Activated CD4-positive, alpha-beta T cell treated with anti-CD3 and anti-CD28 coated beads, Interleukin-2, amount 50 U/mL, for 48 hours (primary cell): ENCODE measurements around the gene GUCY2D.

Experiments
- DNase-seq, 2 experiments: peaks; one replicate each; pipeline ENCODE4 v3.0.0-alpha.2; 2020

The GUCY2D gene

DNA sequence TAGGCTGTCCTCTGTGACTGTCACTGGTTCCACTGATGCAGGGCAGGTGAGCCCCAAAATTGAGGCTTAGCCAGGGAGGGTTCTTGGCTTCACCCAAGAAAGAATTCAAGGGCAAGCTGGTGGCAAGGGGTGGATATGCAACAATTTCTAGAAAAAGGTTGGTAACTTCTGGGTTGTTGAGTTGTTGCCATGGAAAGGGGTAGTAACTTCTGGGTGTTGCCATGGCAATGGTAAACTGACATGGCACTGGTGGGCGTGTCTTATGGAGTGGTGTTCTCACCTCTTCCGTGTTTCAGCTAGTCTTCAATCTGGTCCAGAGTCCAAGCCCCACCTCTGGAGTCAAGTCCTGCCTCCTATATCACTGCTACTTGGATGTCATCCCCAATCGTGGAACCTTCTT is 9.5 kb upstream of the GUCY2D start:
- DNase-seq = no peak

DNA sequence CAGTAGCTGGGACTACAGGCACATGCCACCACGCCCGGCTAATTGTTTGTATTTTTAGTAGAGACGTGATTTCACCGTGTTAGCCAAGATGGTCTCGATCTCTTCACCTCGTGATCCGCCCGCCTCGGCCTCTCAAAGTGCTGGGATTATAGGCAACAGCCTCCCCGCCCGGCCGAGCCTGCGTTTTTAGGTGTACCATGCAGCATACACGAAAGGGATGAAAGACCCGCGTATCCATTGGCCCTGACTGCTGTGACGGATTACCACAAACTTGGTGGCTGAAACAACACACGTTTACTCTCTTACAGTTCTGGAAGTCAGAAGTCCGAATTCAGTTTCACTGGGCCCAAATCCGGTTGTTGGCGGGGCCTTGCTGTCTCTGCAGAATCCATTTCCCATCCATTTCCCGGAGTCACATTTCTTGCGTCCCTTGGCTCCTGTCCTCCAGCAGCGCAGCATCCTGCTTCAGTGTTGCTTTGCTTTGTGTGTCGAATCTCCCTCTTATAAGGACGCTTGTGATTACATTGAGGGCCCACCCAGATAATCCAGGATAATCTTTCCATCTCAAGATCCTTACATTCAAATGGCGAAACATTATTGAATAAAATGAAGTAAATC is 8.3 kb upstream of the GUCY2D start:
- no peak for DNase-seq

DNA sequence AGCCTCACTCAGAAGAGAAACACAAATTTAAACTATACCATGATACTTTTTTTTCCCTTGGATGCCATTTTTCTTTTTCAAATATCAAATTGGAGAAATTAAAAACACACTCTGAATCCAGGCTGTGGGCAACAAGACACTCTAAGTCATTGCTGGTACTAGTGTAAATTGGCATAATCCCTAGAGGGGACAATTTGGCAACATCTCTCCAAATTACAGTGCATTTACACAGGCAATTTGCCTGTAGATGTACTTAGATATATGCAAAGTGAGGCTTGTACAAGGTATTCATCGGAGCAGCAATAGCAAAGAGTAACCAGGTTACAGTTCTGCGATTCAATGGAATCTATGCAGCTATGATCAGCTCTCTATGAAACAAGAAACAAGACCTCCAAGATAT is 6.7 kb upstream of the GUCY2D start:
- DNase-seq = no peak

DNA sequence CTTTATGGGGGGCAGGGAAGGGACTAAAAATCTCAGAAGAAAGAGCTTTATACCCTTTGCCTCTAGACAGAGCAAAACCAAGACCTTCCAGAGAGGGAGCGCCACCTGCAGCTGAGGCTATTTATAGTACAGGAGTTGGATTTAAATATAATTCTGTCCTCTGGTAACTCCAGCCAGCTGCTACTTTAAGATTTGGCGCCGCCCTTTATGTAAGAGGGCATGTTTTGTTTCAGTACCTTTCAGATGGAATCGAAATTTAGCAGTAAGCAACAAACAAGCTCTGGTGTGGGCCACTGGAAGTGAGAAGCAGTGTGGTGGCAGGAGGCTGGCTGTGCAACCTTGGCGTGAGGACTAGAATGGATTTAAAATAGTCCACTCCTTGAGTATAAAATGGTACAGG is 5.2 kb upstream of the GUCY2D start:
- DNase-seq = peak; percentile 36 to 47

DNA sequence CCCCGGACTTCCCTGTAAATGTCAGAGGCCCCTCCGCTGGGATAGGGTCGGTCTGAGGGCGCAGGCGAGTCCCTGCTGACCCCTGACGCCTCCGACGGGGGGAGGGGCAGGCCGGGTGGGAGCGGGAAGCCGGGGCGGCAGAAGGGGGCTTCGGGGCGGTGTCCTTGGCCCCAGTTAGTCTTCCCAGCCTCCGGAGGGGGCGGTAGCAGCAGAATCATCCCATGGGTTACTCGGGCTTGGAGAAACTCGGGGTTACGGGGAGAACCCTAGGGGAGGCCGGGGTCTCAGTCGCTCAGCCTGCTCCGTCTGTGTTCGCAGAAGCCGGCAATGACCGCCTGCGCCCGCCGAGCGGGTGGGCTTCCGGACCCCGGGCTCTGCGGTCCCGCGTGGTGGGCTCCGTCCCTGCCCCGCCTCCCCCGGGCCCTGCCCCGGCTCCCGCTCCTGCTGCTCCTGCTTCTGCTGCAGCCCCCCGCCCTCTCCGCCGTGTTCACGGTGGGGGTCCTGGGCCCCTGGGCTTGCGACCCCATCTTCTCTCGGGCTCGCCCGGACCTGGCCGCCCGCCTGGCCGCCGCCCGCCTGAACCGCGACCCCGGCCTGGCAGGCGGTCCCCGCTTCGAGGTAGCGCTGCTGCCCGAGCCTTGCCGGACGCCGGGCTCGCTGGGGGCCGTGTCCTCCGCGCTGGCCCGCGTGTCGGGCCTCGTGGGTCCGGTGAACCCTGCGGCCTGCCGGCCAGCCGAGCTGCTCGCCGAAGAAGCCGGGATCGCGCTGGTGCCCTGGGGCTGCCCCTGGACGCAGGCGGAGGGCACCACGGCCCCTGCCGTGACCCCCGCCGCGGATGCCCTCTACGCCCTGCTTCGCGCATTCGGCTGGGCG is 542 bp downstream of the GUCY2D start:
- DNase-seq = no peak

- no peak for DNase-seq
Observed at GRCh38 chr17:8003594-8004181, 1.3 kb downstream of the GUCY2D start.

DNA sequence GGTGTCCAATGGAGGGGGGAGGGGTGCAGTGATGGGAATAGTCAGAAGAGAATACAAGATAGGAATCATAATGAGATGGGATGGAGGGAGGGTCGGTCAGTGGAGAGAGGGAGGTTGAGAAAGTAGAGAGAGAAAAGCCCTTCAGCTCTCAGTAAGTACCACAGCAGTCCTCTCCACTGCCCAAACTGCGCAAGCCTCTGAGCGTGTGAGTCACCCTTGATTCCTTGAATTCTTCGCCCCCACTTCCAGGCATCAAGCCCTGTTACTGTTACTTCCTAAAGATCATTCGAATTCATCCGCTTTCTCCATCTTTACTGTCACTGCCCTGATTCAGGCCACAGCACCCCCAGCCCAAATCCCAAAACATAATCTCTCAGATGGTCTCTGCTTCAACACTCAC is 2.5 kb downstream of the GUCY2D start:
- no peak for DNase-seq

GRCh38 chr17:8005357-8005756 is 2.9 kb downstream of the GUCY2D start:
- no peak for DNase-seq

- no peak for DNase-seq
Observed at GRCh38 chr17:8005967-8006730, 3.7 kb downstream of the GUCY2D start.

- no peak for DNase-seq
Observed at GRCh38 chr17:8006836-8007680, 4.6 kb downstream of the GUCY2D start.

GRCh38 chr17:8007836-8008235 is 5.4 kb downstream of the GUCY2D start:
- DNase-seq = no peak

- no peak for DNase-seq
Observed at GRCh38 chr17:8012045-8012580, 9.7 kb downstream of the GUCY2D start.

DNA sequence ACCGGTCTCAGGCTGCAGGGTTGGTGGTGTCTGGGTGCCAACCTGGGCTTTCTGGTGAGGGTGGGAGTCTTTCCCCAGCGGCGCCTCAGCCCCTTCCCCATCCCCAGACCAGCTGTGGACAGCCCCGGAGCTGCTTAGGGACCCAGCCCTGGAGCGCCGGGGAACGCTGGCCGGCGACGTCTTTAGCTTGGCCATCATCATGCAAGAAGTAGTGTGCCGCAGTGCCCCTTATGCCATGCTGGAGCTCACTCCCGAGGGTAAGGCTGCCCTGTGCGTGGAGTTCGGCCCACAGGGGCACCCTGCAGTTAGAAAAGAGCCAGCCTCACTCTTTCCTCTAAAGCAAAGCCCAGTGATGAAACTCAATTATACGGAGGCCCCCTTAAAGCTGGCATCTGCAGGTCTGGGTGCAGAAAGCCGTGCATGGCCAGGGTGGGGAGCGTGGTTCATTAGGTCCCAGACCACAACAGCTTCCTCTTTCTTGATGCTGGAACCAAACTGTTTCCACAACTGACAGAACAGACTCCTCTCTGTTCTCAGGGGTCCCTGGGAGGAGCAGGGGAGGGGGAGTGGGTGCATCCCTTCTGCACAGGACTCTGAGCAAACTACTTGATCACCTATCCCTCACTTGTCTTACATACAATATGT is 10.7 kb downstream of the GUCY2D start:
- no peak for DNase-seq

- no peak for DNase-seq
Observed at GRCh38 chr17:8013731-8014557, 11.5 kb downstream of the GUCY2D start.

- DNase-seq = no peak
Observed at GRCh38 chr17:8014558-8014850, 12.1 kb downstream of the GUCY2D start.

DNA sequence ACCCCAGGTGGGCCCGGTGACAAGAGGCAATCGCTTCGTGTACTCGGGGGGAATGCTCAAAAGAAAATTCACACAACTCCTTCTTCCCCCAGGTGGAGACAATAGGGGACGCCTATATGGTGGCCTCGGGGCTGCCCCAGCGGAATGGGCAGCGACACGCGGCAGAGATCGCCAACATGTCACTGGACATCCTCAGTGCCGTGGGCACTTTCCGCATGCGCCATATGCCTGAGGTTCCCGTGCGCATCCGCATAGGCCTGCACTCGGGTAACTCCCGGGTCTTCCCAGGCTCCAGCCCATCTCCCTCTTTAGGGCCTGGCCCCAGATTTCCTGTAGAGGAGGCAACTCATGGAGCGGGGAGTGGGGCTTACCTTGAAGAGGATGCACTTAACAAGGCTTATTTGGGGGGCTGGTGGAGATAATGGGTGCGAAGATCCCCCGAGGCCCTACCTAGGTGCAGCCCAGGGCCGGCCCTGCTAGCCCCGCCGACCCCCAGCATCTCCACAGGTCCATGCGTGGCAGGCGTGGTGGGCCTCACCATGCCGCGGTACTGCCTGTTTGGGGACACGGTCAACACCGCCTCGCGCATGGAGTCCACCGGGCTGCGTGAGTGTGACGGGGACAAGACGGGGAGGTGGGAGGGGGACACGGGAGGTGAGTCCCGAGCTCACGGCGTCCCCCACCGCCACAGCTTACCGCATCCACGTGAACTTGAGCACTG is 13.0 kb downstream of the GUCY2D start:
- DNase-seq = no peak

GRCh38 chr17:8015957-8016631 is 13.7 kb downstream of the GUCY2D start:
- peak; percentile 30 to 51 for DNase-seq

DNA sequence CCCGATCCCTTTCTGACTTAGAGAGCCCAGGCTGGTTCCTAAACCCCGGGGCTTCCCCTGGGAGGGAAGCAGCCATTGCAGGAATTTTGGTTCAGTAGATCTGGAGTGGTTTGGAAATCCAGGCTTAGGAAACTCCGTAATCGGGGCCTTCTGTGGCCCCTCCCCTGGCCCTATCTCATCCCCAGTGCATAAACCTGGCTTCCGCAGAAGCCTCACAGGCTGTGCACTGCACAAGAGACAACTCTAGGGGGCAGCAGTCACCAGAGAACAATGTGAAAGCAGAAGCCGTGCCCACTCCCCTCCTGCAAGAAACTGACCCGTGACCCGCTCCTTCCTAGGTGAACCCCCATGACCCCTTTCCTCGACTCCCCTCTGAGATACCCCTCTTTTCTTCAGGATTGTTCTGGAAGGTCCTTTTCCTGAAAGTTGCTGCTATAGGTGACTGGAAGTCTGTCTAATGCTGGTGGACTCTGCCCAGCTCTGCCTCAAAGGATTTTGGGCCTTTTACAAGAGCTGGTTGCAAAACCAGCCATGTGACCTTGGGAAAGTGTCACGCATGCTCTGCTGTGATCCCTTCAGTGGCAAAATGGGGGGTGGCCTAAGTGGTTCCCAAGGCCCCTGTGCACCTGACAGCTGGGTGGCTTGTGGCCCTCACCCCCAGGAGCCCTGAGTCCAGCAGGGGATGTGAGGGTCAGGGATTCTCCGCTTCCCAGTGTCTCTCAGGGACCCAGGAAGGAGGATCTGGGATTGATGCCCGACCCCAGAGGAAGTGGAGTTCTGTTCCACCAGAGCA is 14.4 kb downstream of the GUCY2D start:
- DNase-seq = peak; percentile 65 to 73

- DNase-seq = no peak
Observed at GRCh38 chr17:8018436-8018835, 16.0 kb downstream of the GUCY2D start.
